SK-N-MC (cell line): ENCODE results near the gene DNAAF5.

ENCODE experiments used
- DNase-seq: peaks from one replicate; pipeline ENCODE4 v3.0.0-alpha.2; 2011; ENCODE audit warnings: low read depth, low spot score
- H3K27ac ChIP-seq: fragments of 200-600 bp; sonication (generic); 2 replicates; pipeline ENCODE4 v1.5.1; 2016; ENCODE audit warnings: mixed run types
- H3K36me3 ChIP-seq: fragments of 200-600 bp; sonication (generic); 2 replicates; pipeline ENCODE4 v1.6.1; 2017; ENCODE audit warnings: antibody characterized with exemption, low read length, mixed read lengths; ENCODE audit not compliant: insufficient read depth
- H3K4me3 ChIP-seq: fragments of 200-600 bp; sonication (generic); 2 replicates; pipeline ENCODE4 v1.5.1; 2016
- H3K9ac ChIP-seq: fragments of 200-600 bp; sonication (generic); 2 replicates; pipeline ENCODE4 v1.8.0; 2017; ENCODE audit warnings: mixed run types, mixed read lengths; ENCODE audit not compliant: insufficient read length
- H3K9me3 ChIP-seq: fragments of 200-600 bp; sonication (generic); 2 replicates; pipeline ENCODE4 v1.6.1; 2017; ENCODE audit warnings: low read depth, mild to moderate bottlenecking, antibody characterized with exemption, low read length, moderate library complexity, mixed read lengths
- EZH2 ChIP-seq: fragments of 200-600 bp; sonication (generic); IDR thresholded peaks from one replicate; pipeline ENCODE4 v1.6.1; 2017; ENCODE audit warnings: antibody characterized with exemption
- FOXP2 ChIP-seq: optimal IDR thresholded peaks from 2 replicates; pipeline ENCODE3; 2011; ENCODE audit warnings: mild to moderate bottlenecking, moderate library complexity; ENCODE audit not compliant: insufficient read depth; ENCODE audit errors: extremely low read length, control extremely low read depth
- POLR2AphosphoS5 ChIP-seq: IDR thresholded peaks from 2 replicates; pipeline ENCODE4 v1.6.1; 2012; ENCODE audit warnings: mild to moderate bottlenecking, low read depth, low read length, borderline replicate concordance

Gene DNAAF5

DNA sequence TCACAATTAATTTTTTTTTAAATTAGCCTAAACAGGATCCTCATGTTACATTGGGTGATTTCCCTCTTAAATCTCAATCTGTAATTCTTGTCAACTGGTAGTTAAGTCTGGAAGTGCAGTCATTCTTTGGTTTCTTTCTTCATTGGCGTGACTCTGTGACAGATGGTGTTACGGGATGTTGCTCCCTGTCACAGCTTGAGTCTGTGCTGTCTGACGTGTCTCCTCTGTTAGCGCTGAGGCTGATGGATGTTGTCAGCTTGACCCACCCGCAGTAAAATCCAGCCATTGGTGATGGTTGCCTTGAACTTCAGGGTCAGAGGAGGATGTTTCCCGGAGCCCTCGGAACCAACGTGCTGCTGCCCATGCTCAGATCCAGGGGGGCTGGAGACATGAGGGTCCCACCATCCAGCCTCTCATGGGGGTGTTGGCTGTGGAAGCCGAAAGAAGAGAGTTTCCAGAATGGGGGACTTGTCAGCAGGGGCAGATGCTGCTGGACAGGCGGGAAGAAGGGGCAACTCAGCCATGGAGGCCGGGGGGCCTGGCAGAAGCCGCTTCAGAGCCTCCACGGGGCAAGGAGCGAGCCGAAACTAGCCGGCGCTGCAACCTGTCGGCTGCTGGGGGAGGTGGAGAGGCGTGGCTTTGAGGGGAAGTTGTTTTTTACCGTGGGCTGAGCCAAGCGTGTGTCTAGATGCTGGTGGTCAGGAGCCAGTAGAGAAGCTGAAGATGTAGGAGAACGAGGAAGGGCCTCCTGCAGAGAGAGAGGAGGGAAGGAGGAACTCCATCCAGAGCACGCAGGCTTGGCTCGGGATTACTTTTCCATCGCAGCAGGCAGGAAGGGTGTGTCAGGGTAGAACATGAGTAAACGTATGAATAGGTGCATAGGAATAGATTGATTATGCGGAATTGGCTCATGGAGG lies 109.2 kb downstream of the DNAAF5 start:
- TF ChIP-seq FOXP2, result no peak
- no peak for TF ChIP-seq POLR2AphosphoS5
- no peak for TF ChIP-seq EZH2
- DNase-seq, result no peak
- Histone ChIP-seq H3K4me3 (no peak overlapping the region), H3K9me3 (no peaks in the 10 kb centered on the region), H3K9ac (no peak overlapping the region), H3K36me3 (peaks cover 8% of the 10 kb centered on the region; the same call in 1 of the 2 replicates), H3K27ac (no peak overlapping the region)
